LNCaP clone FGC (cell line): ENCODE results near the gene VWA5B1.
"Not testable (repeated sequence)": the region's sequence is repeated elsewhere in the genome, so short reads cannot be mapped to it uniquely, and the experiment has no call there.

ENCODE experiments used
- DNase-seq: peaks from one replicate; pipeline ENCODE4 v3.0.0-alpha.2; 2011; ENCODE audit warnings: low read depth
- H3K4me3 ChIP-seq: 2 replicates; pipeline ENCODE4 v1.5.1; 2011; ENCODE audit warnings: mild to moderate bottlenecking, low read depth, low read length, control low read depth
- TF ChIP-seq, protein P1 (sequence below): IDR thresholded peaks from 2 replicates; pipeline ENCODE4 v1.5.1; 2012; ENCODE audit warnings: mild to moderate bottlenecking; ENCODE audit not compliant: control insufficient read depth, insufficient read depth; ENCODE audit errors: extremely low read depth

VWA5B1 gene

GRCh38 chr1:20280906-20281305, 9.8 kb upstream of the VWA5B1 start:
- TF ChIP-seq, protein P1, sequence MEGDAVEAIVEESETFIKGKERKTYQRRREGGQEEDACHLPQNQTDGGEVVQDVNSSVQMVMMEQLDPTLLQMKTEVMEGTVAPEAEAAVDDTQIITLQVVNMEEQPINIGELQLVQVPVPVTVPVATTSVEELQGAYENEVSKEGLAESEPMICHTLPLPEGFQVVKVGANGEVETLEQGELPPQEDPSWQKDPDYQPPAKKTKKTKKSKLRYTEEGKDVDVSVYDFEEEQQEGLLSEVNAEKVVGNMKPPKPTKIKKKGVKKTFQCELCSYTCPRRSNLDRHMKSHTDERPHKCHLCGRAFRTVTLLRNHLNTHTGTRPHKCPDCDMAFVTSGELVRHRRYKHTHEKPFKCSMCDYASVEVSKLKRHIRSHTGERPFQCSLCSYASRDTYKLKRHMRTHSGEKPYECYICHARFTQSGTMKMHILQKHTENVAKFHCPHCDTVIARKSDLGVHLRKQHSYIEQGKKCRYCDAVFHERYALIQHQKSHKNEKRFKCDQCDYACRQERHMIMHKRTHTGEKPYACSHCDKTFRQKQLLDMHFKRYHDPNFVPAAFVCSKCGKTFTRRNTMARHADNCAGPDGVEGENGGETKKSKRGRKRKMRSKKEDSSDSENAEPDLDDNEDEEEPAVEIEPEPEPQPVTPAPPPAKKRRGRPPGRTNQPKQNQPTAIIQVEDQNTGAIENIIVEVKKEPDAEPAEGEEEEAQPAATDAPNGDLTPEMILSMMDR = no peak
- DNase-seq = no peak
- no peak overlapping the region for H3K4me3 ChIP-seq

GRCh38 chr1:20281801-20282200, 8.9 kb upstream of the VWA5B1 start:
- no peak for DNase-seq
- TF ChIP-seq, protein P1 = no peak

GRCh38 chr1:20282533-20282932, 8.1 kb upstream of the VWA5B1 start:
- DNase-seq = no peak
- TF ChIP-seq, protein P1 = no peak
- H3K4me3 ChIP-seq = no peak overlapping the region

More at GRCh38 chr1:20281801-20282200, 8.9 kb upstream of the VWA5B1 start:
- H3K4me3 ChIP-seq = no peak overlapping the region

- H3K4me3 ChIP-seq = no peak overlapping the region
- TF ChIP-seq, protein P1 = no peak
These were observed 6.6 kb upstream of the VWA5B1 start for GRCh38 chr1:20284046-20284445.

DNA sequence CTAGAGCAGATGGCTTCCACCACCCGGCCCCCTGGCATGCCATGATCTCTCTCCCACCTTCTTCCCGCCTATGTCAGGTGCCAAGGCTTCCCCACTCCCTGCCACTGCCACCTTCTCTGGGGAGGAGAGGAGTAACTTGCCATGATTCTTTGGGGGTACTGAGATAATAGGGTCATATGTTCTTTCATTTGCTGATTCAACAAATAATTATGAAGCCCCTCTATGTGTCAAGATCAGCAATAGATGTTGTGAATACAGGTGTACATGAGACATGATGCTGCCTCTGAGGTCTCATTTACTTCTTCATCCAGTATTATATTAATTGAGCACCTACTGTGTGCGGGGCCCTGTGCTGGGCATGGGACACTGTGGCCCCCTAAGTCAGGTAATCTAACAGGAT, 6.0 kb upstream of the VWA5B1 start:
- no peak overlapping the region for H3K4me3 ChIP-seq
- no peak for DNase-seq
- TF ChIP-seq, protein P1 = no peak

More at GRCh38 chr1:20284046-20284445, 6.6 kb upstream of the VWA5B1 start:
- no peak for DNase-seq

DNA sequence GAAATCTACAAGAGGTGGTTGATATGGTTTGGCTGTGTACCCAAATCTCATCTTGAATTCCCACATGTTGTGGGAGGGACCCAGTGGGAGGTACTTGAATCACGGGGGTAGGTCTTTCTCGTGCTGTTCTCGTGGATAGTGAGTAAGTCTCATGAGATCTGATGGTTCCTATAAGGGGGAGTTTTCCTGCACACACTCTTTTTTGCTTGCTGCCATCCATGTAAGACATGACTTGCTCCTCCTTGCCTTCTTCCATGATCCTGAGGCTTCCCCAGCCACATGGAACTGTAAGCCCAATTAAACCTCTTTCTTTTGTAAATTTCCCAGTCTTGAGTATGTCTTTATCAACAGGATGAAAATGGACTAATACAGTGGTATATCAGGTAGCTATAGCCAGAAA, 5.2 kb upstream of the VWA5B1 start:
- no peak for DNase-seq
- TF ChIP-seq, protein P1 = no peak
- no peak overlapping the region for H3K4me3 ChIP-seq

DNA sequence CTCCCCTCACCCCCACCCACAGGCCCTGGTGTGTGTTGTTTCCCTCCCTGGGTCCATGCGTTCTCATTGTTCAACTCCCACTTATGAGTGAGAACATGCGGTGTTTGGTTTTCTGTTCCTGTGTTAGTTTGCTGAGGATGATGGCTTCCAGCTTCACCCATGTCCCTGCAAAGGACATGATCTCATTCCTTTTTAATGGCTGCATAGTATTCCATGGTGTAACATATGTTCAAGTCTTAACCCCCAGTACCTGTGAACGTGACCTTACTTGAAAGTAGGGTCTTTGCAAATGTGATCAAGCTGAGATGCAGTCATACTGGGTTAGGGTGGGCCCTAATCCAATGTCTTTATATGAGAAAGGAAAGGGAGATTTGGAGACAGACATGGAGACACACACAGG, 3.0 kb upstream of the VWA5B1 start:
- not testable (repeated sequence) for H3K4me3 ChIP-seq, DNase-seq
